Cortex of kidney (tissue), 1 donor: Measurements from ENCODE around the gene SSNA1.

Experiments
- DNase-seq: peaks from one replicate; lab custom pipeline; 2025; lab: John Stamatoyannopoulos, UW

The SSNA1 gene

GRCh38 chr9:137220317-137221094 is 32.0 kb downstream of the SSNA1 start:
- no peak for DNase-seq

- no peak for DNase-seq
Measured at GRCh38 chr9:137221095-137221505, 32.6 kb downstream of the SSNA1 start.

- no peak for DNase-seq
Measured at GRCh38 chr9:137221506-137222111, 33.1 kb downstream of the SSNA1 start.

GRCh38 chr9:137222190-137223077 is 34.0 kb downstream of the SSNA1 start, which contains the start of gene RNF208:
RNF208 (minus strand) TSS chr9:137222240; CDS start chr9:137221212, 1,028 bp downstream.
- no peak for DNase-seq

- no peak for DNase-seq
Measured at GRCh38 chr9:137223078-137223970, 34.8 kb downstream of the SSNA1 start.

GRCh38 chr9:137224830-137225694 is 36.6 kb downstream of the SSNA1 start, which contains the start of gene CYSRT1:
CYSRT1 (plus strand) TSS chr9:137225174; CDS start chr9:137225622, 448 bp downstream.
- DNase-seq, result no peak

DNA sequence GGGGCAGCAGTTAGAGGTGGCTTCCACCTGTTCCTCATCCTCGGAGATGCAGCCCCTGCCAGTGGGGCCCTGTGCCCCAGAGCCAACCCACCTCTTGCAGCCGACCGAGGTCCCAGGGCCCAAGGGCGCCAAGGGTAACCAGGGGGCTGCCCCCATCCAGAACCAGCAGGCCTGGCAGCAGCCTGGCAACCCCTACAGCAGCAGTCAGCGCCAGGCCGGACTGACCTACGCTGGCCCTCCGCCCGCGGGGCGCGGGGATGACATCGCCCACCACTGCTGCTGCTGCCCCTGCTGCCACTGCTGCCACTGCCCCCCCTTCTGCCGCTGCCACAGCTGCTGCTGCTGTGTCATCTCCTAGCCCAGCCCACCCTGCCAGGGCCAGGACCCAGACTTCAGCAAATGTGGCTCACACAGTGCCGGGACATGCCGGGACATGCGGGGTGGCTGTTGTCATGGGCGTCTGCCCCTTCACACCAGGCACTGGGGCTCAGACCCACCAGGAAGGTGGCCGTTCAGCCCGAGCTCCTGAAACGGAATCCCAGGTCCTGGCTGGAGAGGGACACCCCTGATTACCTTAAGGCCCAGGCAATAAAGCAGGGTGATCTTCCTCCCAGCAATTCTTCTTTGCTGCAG is 37.3 kb downstream of the SSNA1 start:
- DNase-seq, result no peak

- no peak for DNase-seq
Measured at GRCh38 chr9:137226338-137227053, 38.0 kb downstream of the SSNA1 start.

GRCh38 chr9:137227054-137227852 is 38.8 kb downstream of the SSNA1 start, which contains the start of gene RNF224:
RNF224 (plus strand) TSS chr9:137227502; CDS start chr9:137228336, 834 bp downstream.
- no peak for DNase-seq

DNA sequence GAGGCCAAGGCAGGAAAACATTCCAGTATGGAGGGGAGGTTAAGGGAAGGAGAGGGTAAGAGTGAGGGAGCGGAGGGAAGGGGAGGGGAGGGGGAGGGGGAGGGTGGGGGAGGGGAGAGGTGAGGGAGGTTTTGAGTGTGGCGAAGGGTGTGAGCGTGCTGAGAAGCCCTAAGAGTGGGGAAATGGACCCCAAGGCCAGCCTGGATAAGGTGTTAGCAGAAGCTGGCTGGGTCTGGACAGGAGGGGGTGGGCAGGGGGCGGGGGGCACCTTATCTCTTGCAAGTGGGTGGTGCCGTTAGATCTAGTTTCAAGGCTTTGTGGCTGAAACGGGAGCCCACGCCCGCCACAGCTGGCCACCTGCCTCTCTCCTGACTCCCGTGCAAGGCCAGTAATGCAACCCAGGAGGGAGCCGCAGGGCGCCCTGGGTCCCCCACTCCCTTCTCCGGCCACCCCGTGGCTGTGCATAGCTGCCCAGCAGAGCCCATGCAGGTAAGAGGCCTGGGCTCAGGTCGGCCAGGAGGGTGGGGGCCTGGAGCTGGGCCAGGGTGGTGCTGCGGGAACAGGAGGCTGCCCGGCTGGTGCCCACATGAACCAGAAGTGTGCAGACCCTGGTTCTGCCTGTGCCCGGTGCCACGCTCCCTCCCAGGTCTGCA is 39.5 kb downstream of the SSNA1 start:
- DNase-seq, result no peak

DNA sequence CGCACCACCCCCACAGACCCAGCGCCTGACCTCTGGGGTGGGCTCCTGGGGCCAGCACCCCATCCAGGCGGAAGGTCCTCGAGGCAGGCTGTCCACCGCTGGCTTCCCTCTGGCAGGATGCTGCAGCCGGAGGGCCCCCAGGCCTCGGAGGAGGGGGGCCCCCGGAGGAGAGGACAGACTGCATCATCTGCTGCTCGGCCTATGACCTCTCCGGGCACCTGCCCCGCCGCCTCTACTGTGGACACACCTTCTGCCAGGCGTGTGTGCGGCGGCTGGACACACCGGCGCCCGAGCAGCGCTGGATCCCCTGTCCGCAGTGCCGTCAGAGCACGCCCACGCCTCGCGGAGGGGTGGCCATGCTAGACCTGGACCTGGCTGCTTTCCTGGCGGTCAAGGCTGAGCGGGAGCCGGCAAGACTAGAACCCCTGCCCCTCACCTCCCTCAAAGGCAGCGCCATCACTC is 40.1 kb downstream of the SSNA1 start:
- DNase-seq, result no peak

DNA sequence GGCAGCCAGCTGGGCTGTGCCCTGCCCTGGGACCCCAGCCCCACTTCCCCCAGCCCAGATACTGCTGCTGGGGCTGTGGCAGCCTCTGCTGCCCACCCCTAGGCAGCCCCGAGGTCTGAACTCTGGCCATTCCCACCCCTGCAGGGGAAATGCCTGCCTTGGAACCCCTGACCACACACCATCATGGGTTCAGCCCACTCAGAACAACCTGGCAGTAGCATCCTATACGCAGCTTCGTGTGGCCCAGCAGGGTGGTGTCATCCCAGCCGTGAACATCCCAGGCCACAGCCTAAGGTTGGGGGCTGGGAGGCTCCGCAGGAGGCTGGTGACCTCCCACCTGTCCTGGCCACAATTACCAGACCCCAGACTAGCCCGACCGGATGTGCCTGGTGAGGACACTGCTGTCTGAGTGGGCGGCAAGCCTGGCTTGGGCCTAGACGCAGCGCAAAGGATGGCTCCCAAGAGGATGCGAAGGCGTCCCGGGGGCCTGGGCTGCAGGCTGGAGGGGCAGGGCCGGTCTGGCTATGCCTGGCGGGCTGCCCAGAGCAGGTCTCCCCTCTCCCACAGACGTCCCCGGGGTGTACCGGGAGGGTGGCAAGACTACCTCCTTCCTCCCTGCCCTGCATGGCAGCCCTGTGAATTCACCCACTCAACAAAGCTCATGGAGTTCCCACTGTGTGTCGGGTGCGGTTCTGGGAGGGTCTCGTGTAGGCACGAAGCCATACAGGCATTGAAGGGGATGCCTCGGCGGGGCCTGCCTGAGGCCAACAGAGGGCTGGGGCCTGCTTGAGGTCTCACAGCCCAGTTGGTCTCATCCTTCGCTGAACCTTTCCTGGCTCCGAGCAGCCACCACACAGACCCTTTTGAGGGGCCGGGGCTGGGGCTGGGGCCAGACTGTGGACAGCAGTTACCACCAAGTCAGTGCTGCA is 40.8 kb downstream of the SSNA1 start:
- DNase-seq, result no peak

- no peak for DNase-seq
Measured at GRCh38 chr9:137229903-137230704, 41.6 kb downstream of the SSNA1 start.

DNA sequence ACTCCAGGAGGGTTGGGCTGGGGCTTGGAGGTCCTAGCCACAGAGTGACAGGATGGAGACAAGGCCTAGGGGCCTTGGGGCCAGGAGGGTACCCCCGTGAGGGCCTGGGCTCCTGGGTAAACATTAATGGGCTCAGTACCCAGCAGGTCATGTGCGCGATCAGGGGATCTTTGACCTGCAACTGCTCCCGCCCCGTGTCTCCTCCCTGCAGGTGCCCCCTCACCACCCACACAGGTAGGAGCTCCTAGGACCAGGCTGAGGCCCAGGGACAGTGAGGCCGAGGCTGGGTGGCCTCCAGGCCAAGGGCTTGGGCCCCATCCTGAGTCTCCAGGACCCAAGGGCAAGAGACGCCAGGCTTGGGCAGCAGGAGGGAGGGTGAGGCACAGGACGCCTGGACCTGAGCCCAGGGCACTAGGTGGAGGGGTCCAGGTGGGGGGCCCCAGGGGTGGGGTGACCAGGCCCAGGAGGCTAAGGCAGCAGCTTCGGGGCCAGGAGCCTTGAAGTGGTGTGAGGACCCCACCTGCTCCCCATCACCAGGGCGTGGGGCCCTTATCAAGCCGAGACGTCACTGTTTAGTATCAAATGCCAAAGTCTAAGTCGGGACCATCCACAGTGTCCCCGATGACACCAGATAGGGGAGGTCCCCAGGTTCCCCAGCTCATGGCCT is 42.4 kb downstream of the SSNA1 start, which contains the start of gene SLC34A3:
SLC34A3 (plus strand) TSS at position 197 of the 667 bp plus-strand sequence. CDS start 802 bp downstream, outside the sequence.
- DNase-seq, result no peak
